Activated CD8-positive, alpha-beta T cell treated with anti-CD3 and anti-CD28 coated beads for 36 hours (primary cell): ENCODE measurements around the gene SPAG17. TPM values are rescaled to one million over a fixed set of nuclear protein-coding genes. Genes with fewer than 3 reads are reported as not detected.

Source experiments
- ATAC-seq: fragments of 200-7000 bp; cut with Tn5 transposase; one replicate; pipeline ENCODE4 v1.10.0; 2021; ENCODE audit warnings: mild to moderate bottlenecking, moderate library complexity
- CTCF ChIA-PET: fragments of 350-600 bp; sonication (Branson Sonifier 250); formaldehyde crosslinking; loops from one replicate; lab custom pipeline; 2021; ENCODE audit warnings: antibody characterized with exemption; lab: Charles Lee
- POLR2A ChIA-PET: fragments of 350-600 bp; sonication (Branson Sonifier 250); formaldehyde crosslinking; loops from one replicate; lab custom pipeline; 2021; ENCODE audit warnings: antibody characterized with exemption; lab: Charles Lee
- DNase-seq: peaks from one replicate; pipeline ENCODE4 v3.0.0-alpha.2; 2020
- H3K27ac Mint-ChIP-seq: one replicate; pipeline ENCODE4 v1.8.0; 2021; ENCODE audit warnings: mild to moderate bottlenecking, mixed read lengths
- H3K27me3 Mint-ChIP-seq: one replicate; pipeline ENCODE4 v1.8.0; 2021; ENCODE audit warnings: mixed read lengths
- H3K36me3 Mint-ChIP-seq: one replicate; pipeline ENCODE4 v1.8.0; 2021; ENCODE audit warnings: low read depth, mixed read lengths
- H3K4me1 Mint-ChIP-seq: one replicate; pipeline ENCODE4 v1.8.0; 2021; ENCODE audit warnings: low read depth, mixed read lengths
- H3K4me3 Mint-ChIP-seq: one replicate; pipeline ENCODE4 v1.8.0; 2021; ENCODE audit warnings: mild to moderate bottlenecking, moderate library complexity, mixed read lengths
- H3K9me3 Mint-ChIP-seq: one replicate; pipeline ENCODE4 v1.8.0; 2021; ENCODE audit warnings: mixed read lengths
- CTCF ChIP-seq: fragments of 200-600 bp; IDR thresholded peaks from one replicate; pipeline ENCODE4 v1.8.0; 2022; ENCODE audit warnings: antibody characterized with exemption, mild to moderate bottlenecking
- intact Hi-C: fragments of 100-400 bp; cut with micrococcal nuclease; formaldehyde crosslinking; loops from one replicate; pipeline ENCODE4 v1.10.0; 2022
- total RNA-seq, 2 experiments: library from RNA; stranded (reverse); gene quantifications; one replicate each; pipeline ENCODE4 v1.2.3, GENCODE V29; 2021

The SPAG17 gene
- total RNA-seq, 2 experiments from 2014 or later: not detected

GRCh38 chr1:118190561-118190960, 5.5 kb upstream of the SPAG17 start:
- no peak overlapping the region for H3K27ac Mint-ChIP-seq
- H3K4me3 Mint-ChIP-seq: no peak overlapping the region
- intact Hi-C loops: no loop called here
- DNase-seq (no peak), ATAC-seq (no peak)
- H3K4me1 Mint-ChIP-seq: no peaks in the 10 kb centered on the region
- peaks cover under 1% of the 10 kb centered on the region for H3K27me3 Mint-ChIP-seq
- ChIA-PET POLR2A (no interaction called here), CTCF (no interaction called here)
- no peaks in the 10 kb centered on the region for H3K36me3 Mint-ChIP-seq
- no peak for TF ChIP-seq CTCF
- peaks cover 9% of the 10 kb centered on the region for H3K9me3 Mint-ChIP-seq

- peaks cover 7% of the 10 kb centered on the region for H3K27me3 Mint-ChIP-seq
- H3K4me1 Mint-ChIP-seq: peaks cover 2% of the 10 kb centered on the region
- CTCF ChIA-PET: no interaction called here
Measured at GRCh38 chr1:118189564-118189963, 4.5 kb upstream of the SPAG17 start.

GRCh38 chr1:118188411-118188810, 3.4 kb upstream of the SPAG17 start:
- DNase-seq: no peak
- Mint-ChIP-seq H3K9me3 (peaks cover 9% of the 10 kb centered on the region), H3K4me1 (peaks cover 2% of the 10 kb centered on the region), H3K27me3 (peaks cover 7% of the 10 kb centered on the region), H3K27ac (no peak overlapping the region), H3K4me3 (no peak overlapping the region), H3K36me3 (no peaks in the 10 kb centered on the region)
- POLR2A ChIA-PET: no interaction called here
- ATAC-seq: no peak
- CTCF ChIA-PET: no interaction called here
- no peak for TF ChIP-seq CTCF
- intact Hi-C loops: no loop called here

More at GRCh38 chr1:118189564-118189963, 4.5 kb upstream of the SPAG17 start:
- DNase-seq: no peak
- POLR2A ChIA-PET: no interaction called here
- TF ChIP-seq CTCF: no peak
- Mint-ChIP-seq H3K9me3 (peaks cover 12% of the 10 kb centered on the region), H3K4me3 (no peak overlapping the region), H3K36me3 (no peaks in the 10 kb centered on the region), H3K27ac (no peak overlapping the region)
- intact Hi-C loops: no loop called here
- no peak for ATAC-seq

GRCh38 chr1:118186026-118186425, 998 bp upstream of the SPAG17 start:
- peaks cover 2% of the 10 kb centered on the region for H3K4me1 Mint-ChIP-seq
- DNase-seq (no peak), ATAC-seq (no peak)
- CTCF ChIA-PET: no interaction called here
- H3K27me3 Mint-ChIP-seq: peaks cover 7% of the 10 kb centered on the region
- no peak overlapping the region for H3K4me3 Mint-ChIP-seq
- intact Hi-C loops: no loop called here
- H3K36me3 Mint-ChIP-seq: no peaks in the 10 kb centered on the region
- H3K9me3 Mint-ChIP-seq: peaks cover 5% of the 10 kb centered on the region
- POLR2A ChIA-PET: no interaction called here
- TF ChIP-seq CTCF: no peak
- no peak overlapping the region for H3K27ac Mint-ChIP-seq

- Mint-ChIP-seq H3K9me3 (peaks cover 5% of the 10 kb centered on the region), H3K4me1 (peaks cover 2% of the 10 kb centered on the region), H3K36me3 (no peaks in the 10 kb centered on the region), H3K27me3 (peaks cover 7% of the 10 kb centered on the region), H3K4me3 (no peak overlapping the region), H3K27ac (no peak overlapping the region)
- ChIA-PET POLR2A (no interaction called here), CTCF (no interaction called here)
- intact Hi-C loops: no loop called here
- no peak for DNase-seq
- no peak for TF ChIP-seq CTCF
- no peak for ATAC-seq
Measured at GRCh38 chr1:118184739-118185083, 317 bp downstream of the SPAG17 start.
